GM12878 (cell line): ENCODE measurements around the gene FGF12. TPM values are rescaled to one million over a fixed set of nuclear protein-coding genes. Genes with fewer than 3 reads are reported as not detected.
"Not testable (repeated sequence)": the region's sequence is repeated elsewhere in the genome, so short reads cannot be mapped to it uniquely, and the experiment has no call there.

ENCODE experiments used
- ATAC-seq: fragments of 200-7000 bp; cut with Tn5 transposase; 3 replicates; pipeline ENCODE4 v1.9.1; 2020; ENCODE audit warnings: mild to moderate bottlenecking, moderate library complexity
- BruUV-seq: library from RNA; stranded (reverse); fragments of 400-500 nt; replicated peaks from 2 replicates; lab custom pipeline; 2021; lab: Mats Ljungman, UMichigan
- CTCF ChIA-PET: fragments of 300-600 bp; sonication (Branson Sonifier 250); formaldehyde crosslinking; extraction: SDS; loops from one replicate; lab custom pipeline; 2021; ENCODE audit warnings: inconsistent platforms; lab: Yijun Ruan, JAX
- POLR2A ChIA-PET: fragments of 350-600 bp; formaldehyde crosslinking; extraction: SDS; loops from one replicate; lab custom pipeline; 2021; ENCODE audit warnings: inconsistent platforms; lab: Charles Lee
- RAD21 ChIA-PET: fragments of 300-600 bp; sonication (Branson Sonifier 250); formaldehyde crosslinking; loops from one replicate; lab custom pipeline; 2023; ENCODE audit warnings: antibody characterized with exemption; ENCODE audit not compliant: unreplicated experiment; lab: Charles Lee
- SMC1A ChIA-PET: fragments of 300-600 bp; sonication (Branson Sonifier 250); formaldehyde crosslinking; loops from one replicate; lab custom pipeline; 2023; ENCODE audit not compliant: unreplicated experiment, uncharacterized antibody; lab: Charles Lee
- DNase-seq: peaks from one replicate; pipeline ENCODE4 v3.0.0-alpha.2; 2011; ENCODE audit warnings: low read depth, low spot score
- FAIRE-seq: peaks from 3 replicates; lab custom pipeline; 2011; peaks lifted over from hg19 to GRCh38; lab: Jason Lieb, UNC
- H2AFZ ChIP-seq: 2 replicates; pipeline ENCODE4 v1.6.0; 2011; ENCODE audit warnings: low read depth, low read length, control low read depth; ENCODE audit not compliant: control insufficient read depth
- H3K27ac ChIP-seq: 2 replicates; pipeline ENCODE4 v1.5.1; 2011; ENCODE audit warnings: control low read depth; ENCODE audit not compliant: control insufficient read depth, insufficient read depth
- H3K27me3 ChIP-seq, 2 experiments: replicated peaks in 1 of 2; 2 replicates each; pipeline versions ENCODE4 v1.6.0 to v1.6.1; 2011; ENCODE audit warnings: low read length in 1 of 2; ENCODE audit not compliant: control insufficient read depth in 2 of 2, insufficient read depth in 2 of 2
- H3K36me3 ChIP-seq, 2 experiments: 2 replicates each; pipeline ENCODE4 v1.5.1; 2011; ENCODE audit warnings: low read length in 1 of 2; ENCODE audit not compliant: control insufficient read depth in 2 of 2, insufficient read depth in 2 of 2
- H3K4me1 ChIP-seq: 2 replicates; pipeline ENCODE4 v1.6.1; 2011; ENCODE audit warnings: mild to moderate bottlenecking, low read length, moderate library complexity, mixed read lengths; ENCODE audit not compliant: control insufficient read depth, insufficient read depth
- H3K4me2 ChIP-seq: 2 replicates; pipeline ENCODE4 v1.6.0; 2011; ENCODE audit warnings: control low read depth; ENCODE audit not compliant: control insufficient read depth, insufficient read depth
- H3K4me3 ChIP-seq: fragments of 200-600 bp; sonication (generic); 2 replicates; pipeline ENCODE4 v1.5.1; 2016
- H3K79me2 ChIP-seq: 2 replicates; pipeline ENCODE4 v1.6.0; 2011; ENCODE audit warnings: low read length; ENCODE audit not compliant: control insufficient read depth, insufficient read depth
- H3K9ac ChIP-seq: 2 replicates; pipeline ENCODE4 v1.8.0; 2011; ENCODE audit warnings: low read length, control low read depth, mixed read lengths; ENCODE audit not compliant: control insufficient read depth, insufficient read depth
- H3K9me3 ChIP-seq: replicated peaks from 3 replicates; pipeline ENCODE4 v1.5.1; 2011; ENCODE audit warnings: mild to moderate bottlenecking, low read length; ENCODE audit not compliant: control insufficient read depth, insufficient read depth
- H4K20me1 ChIP-seq: 2 replicates; pipeline ENCODE4 v1.6.0; 2011; ENCODE audit not compliant: control insufficient read depth, insufficient read depth
- ESRRA ChIP-seq: IDR thresholded peaks from 2 replicates; pipeline ENCODE4 v1.6.1; 2012; ENCODE audit warnings: mild to moderate bottlenecking, low read length, improper control_type of control experiment
- EZH2 ChIP-seq: IDR thresholded peaks from 2 replicates; pipeline ENCODE4 v1.6.1; 2012; ENCODE audit warnings: low read depth, mild to moderate bottlenecking, control low read depth, inconsistent platforms, low read length, borderline replicate concordance; ENCODE audit not compliant: control insufficient read depth
- RB1 ChIP-seq: fragments of 450-650 bp; formaldehyde crosslinking; IDR thresholded peaks from 2 replicates; pipeline ENCODE4 v1.6.1; 2017; ENCODE audit warnings: mild to moderate bottlenecking, borderline replicate concordance
- RBBP5 ChIP-seq: fragments of 200-600 bp; sonication (generic); conservative IDR thresholded peaks from 2 replicates; pipeline ENCODE4 v1.6.1; 2016
- STAT1 ChIP-seq: fragments of 450-650 bp; conservative IDR thresholded peaks from 2 replicates; pipeline ENCODE4 v1.6.1; 2014; ENCODE audit warnings: antibody characterized with exemption, mild to moderate bottlenecking
- WGBS: methylation state at CpG from one replicate; pipeline ENCODE4 v1.1.6; 2016; ENCODE audit warnings: low lambda C conversion rate; ENCODE audit not compliant: insufficient replicate concordance, insufficient coverage; ENCODE audit errors: missing lambda C conversion rate; 5-methylcytosine and 5-hydroxymethylcytosine counted together
- in situ Hi-C: fragments of 300-500 bp; cut with MboI; formaldehyde crosslinking; loops from 9 replicates; pipeline ENCODE4 v1.14.3; 2018; ENCODE audit warnings: mixed read lengths
- intact Hi-C: fragments of 100-400 bp; cut with micrococcal nuclease; formaldehyde crosslinking; loops from one replicate; pipeline ENCODE4 v1.14.2; 2022; ENCODE audit not compliant: unreplicated experiment
- polyA plus RNA-seq, 11 experiments: library from polyadenylated mRNA; depleted of rRNA in 4 of 11; unstranded in 6 of 11; stranded (reverse) in 5 of 11; fragments of >200 nt; fragmentation: Nextera tagmentation in 4 of 11; fragmentation: Illumina TruSeq in 1 of 11; extraction: Ambion mirVana in 4 of 11; extraction: Trizol in 1 of 11; gene quantifications; 1 replicate in 1 of 11; 2 replicates in 10 of 11; pipeline versions ENCODE4 v1.2.1 to v1.2.3, GENCODE V29; 2011 to 2016; ENCODE audit warnings: inconsistent platforms in 2 of 11, missing spikeins in 2 of 11, low read depth in 1 of 11
- total RNA-seq, 4 experiments: library from RNA; depleted of rRNA in 3 of 4; stranded (reverse); fragments of >200 nt in 3 of 4; fragmentation: Illumina TruSeq in 1 of 4; extraction: Trizol in 1 of 4; gene quantifications; 2 replicates each; pipeline versions ENCODE4 v1.2.1 to v1.2.3, GENCODE V29; 2013 to 2021
- TF ChIP-seq, protein P1 (sequence below): IDR thresholded peaks from 2 replicates; pipeline ENCODE4 v1.6.1; 2012; ENCODE audit warnings: low read length, inconsistent platforms
- TF ChIP-seq, protein P2 (sequence below): IDR thresholded peaks from 2 replicates; pipeline ENCODE4 v1.6.1; 2011; ENCODE audit warnings: mild to moderate bottlenecking, low read depth, low read length, moderate library complexity; ENCODE audit not compliant: insufficient replicate concordance

The FGF12 gene
- total and polyA plus RNA-seq, 10 of the 15 experiments (the other 5 are each of a cell fraction or from before 2014, with no cell fraction given): 0.03 to 0.43 (median 0.13) TPM; not detected in 7

DNA sequence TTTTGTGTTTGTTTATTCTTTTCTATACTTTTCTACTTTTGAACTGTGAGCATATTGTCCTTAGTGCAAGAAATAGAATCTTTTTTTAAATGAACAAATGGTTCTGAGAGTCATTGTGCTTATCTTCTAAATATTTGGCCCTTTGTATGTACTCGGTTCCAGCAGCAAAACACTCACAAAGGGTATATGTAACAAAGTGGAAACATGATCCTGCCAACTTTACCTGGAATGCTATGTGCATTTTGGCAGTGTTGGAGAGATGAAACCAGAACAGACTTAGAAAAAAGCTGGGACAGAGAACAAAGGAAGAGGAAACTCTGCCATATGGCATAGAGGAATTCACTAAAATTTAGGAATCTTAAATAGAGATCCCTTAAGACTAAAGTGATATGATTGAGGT is 150.1 kb downstream of the FGF12 start:
- no peak for TF ChIP-seq STAT1
- no peak for TF ChIP-seq RBBP5
- TF ChIP-seq, protein P1, sequence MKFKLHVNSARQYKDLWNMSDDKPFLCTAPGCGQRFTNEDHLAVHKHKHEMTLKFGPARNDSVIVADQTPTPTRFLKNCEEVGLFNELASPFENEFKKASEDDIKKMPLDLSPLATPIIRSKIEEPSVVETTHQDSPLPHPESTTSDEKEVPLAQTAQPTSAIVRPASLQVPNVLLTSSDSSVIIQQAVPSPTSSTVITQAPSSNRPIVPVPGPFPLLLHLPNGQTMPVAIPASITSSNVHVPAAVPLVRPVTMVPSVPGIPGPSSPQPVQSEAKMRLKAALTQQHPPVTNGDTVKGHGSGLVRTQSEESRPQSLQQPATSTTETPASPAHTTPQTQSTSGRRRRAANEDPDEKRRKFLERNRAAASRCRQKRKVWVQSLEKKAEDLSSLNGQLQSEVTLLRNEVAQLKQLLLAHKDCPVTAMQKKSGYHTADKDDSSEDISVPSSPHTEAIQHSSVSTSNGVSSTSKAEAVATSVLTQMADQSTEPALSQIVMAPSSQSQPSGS: no peak
- no peak for TF ChIP-seq RB1
- TF ChIP-seq EZH2: no peak
- no peak for TF ChIP-seq ESRRA
- TF ChIP-seq, protein P2, sequence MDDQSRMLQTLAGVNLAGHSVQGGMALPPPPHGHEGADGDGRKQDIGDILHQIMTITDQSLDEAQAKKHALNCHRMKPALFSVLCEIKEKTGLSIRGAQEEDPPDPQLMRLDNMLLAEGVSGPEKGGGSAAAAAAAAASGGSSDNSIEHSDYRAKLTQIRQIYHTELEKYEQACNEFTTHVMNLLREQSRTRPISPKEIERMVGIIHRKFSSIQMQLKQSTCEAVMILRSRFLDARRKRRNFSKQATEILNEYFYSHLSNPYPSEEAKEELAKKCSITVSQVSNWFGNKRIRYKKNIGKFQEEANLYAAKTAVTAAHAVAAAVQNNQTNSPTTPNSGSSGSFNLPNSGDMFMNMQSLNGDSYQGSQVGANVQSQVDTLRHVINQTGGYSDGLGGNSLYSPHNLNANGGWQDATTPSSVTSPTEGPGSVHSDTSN: no peak
- intact Hi-C loops: no loop called here
- ChIA-PET RAD21 (no interaction called here), CTCF (no interaction called here), POLR2A (no interaction called here), SMC1A (no interaction called here)
- Histone ChIP-seq H3K36me3 (no peaks in the 10 kb centered on the region), H2AFZ (no peak overlapping the region), H3K27me3 (no peaks in the 10 kb centered on the region), H4K20me1 (no peaks in the 10 kb centered on the region), H3K4me1 (no peaks in the 10 kb centered on the region), H3K4me2 (no peak overlapping the region), H3K79me2 (no peaks in the 10 kb centered on the region), H3K9me3 (no peaks in the 10 kb centered on the region), H3K9ac (no peak overlapping the region), H3K27ac (no peak overlapping the region), H3K4me3 (no peak overlapping the region)
- BruUV-seq: no TSS peak
- DNase-seq: no peak
- WGBS: 42% methylated on average over 1 of the region's 1 CpG
- no peak for ATAC-seq
- in situ Hi-C loops: no loop called here
- no peak for FAIRE-seq

DNA sequence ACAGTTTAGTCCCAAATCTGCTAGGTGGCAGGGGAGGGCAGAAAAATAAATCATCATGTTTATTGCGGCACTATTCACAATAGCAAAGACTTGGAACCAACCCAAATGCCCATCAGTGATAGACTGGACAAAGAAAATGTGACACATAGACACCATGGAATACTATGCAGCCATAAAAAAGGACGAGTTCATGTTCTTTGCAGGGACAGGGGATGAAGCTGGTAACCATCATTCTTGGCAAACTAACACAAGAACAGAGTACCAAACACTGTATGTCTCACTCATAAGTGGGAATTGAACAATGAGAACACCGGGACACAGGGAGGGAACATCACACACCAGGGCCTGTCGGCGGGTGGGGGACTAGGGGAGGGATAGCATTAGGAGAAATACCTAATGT is 150.6 kb downstream of the FGF12 start:
- FAIRE-seq, ATAC-seq, POLR2A ChIA-PET, H4K20me1 ChIP-seq, DNase-seq, BruUV-seq, SMC1A ChIA-PET, H3K9ac ChIP-seq, H3K36me3 ChIP-seq, H3K4me2 ChIP-seq, intact Hi-C loops, H2AFZ ChIP-seq, H3K4me1 ChIP-seq, H3K27ac ChIP-seq, H3K27me3 ChIP-seq, in situ Hi-C loops, H3K79me2 ChIP-seq, RAD21 ChIA-PET, CTCF ChIA-PET, H3K4me3 ChIP-seq, H3K9me3 ChIP-seq: not testable (repeated sequence)
- 55% methylated on average over 5 of the region's 5 CpGs for WGBS
